ENCODE results near the gene QRICH1. TPM values are rescaled to one million over a fixed set of nuclear protein-coding genes. Genes with fewer than 3 reads are reported as not detected.

The QRICH1 gene
- polyA plus RNA-seq, 3 donors: 9.3 to 150 (median 16.1) TPM

GRCh38 chr3:48989796-48990635, 103.9 kb downstream of the QRICH1 start, which contains the start of gene P4HTM:
Gene P4HTM (plus strand): TSS chr3:48990241. CDS start chr3:48990257, 16 bp downstream.
- no peaks in the 10 kb centered on the region for H3K9me3 ChIP-seq (replicated peaks in 1 of 2; ENCODE audit: control insufficient read depth in 1 of 2, insufficient read depth in 1 of 2, low read length in 2 of 2)
- peak; percentile 22 for TF ChIP-seq CTCF (IDR thresholded peaks at IDR 0.05)
- no peaks in the 10 kb centered on the region for H3K27me3 Mint-ChIP-seq (ENCODE audit: low read depth in 3 of 3)
- DNase-seq: peak; percentile 57 to 74 (median 57)
- peak within 1 kb of the TSS; percentile 83 to 96 (median 96) for H3K4me3 ChIP-seq (replicated peaks in 1 of 3; ENCODE audit: low read depth in 2 of 3, low read length in 3 of 3)
- peaks cover 21 to 27% of the 10 kb centered on the region in 2 donors for H3K4me1 ChIP-seq (ENCODE audit: control insufficient read depth in 1 of 2, insufficient read depth in 2 of 2, low read length in 2 of 2)
- peak within 1 kb of the TSS; percentile 63 to 75 for H3K27ac ChIP-seq (ENCODE audit: low read depth in 1 of 2, low read length in 2 of 2)
- peak within 1 kb of the TSS; percentile 93 to 95 for H3K4me3 Mint-ChIP-seq
- peak within 1 kb of the TSS; percentile 99 for H3K4me2 ChIP-seq (replicated peaks; ENCODE audit: extremely low read depth, low read length, poor library complexity, severe bottlenecking)
- H3K9ac ChIP-seq (ENCODE audit: insufficient read depth, low read length, poor library complexity, severe bottlenecking): peak within 1 kb of the TSS; percentile 82
- intact Hi-C loops (cut with micrococcal nuclease): loop anchor here (2.0 to 10.0 kb wide), 6 partner anchors 17 to 167 kb away; partner anchors contain the start of genes LAMB2 (in 1 of the 2), NDUFAF3 (in 1 of the 2), QRICH1 (in 1 of the 2) and WDR6 (in 1 of the 2)
- peak within 1 kb of the TSS; percentile 82 to 94 (median 91) for H3K27ac Mint-ChIP-seq
- H3K79me2 ChIP-seq (ENCODE audit: insufficient read depth, low read length): peaks cover 23% of the 10 kb centered on the region
- H3K36me3 Mint-ChIP-seq: peaks cover 17 to 29% of the 10 kb centered on the region in 2 donors
- H2AFZ ChIP-seq (ENCODE audit: insufficient read depth, low read depth, low read length, poor library complexity, severe bottlenecking): peak within 1 kb of the TSS; percentile 100
- H3K4me1 Mint-ChIP-seq: peaks cover 27% of the 10 kb centered on the region
- H3K9me3 Mint-ChIP-seq: no peaks in the 10 kb centered on the region
- H3K27me3 ChIP-seq (ENCODE audit: control insufficient read depth in 2 of 2, insufficient read depth in 2 of 2, low read length in 2 of 2): no peaks in the 10 kb centered on the region
- peaks cover 16 to 30% of the 10 kb centered on the region in 2 donors for H3K36me3 ChIP-seq (replicated peaks in 1 of 2; ENCODE audit: control insufficient read depth in 1 of 2, insufficient read depth in 2 of 2, low read length in 2 of 2)
- WGBS (ENCODE audit: insufficient coverage): under 1% methylated on average over 91 of the region's 91 CpGs
- no peaks in the 10 kb centered on the region for H4K20me1 ChIP-seq (ENCODE audit: insufficient read depth, low read length)

GRCh38 chr3:48989126-48989795, 104.6 kb downstream of the QRICH1 start:
- peaks cover 0 to 1% (median 0%) of the 10 kb centered on the region in 3 donors for H3K27me3 Mint-ChIP-seq (ENCODE audit: low read depth in 3 of 3)
- Histone ChIP-seq H4K20me1 (ENCODE audit: insufficient read depth, low read length) (no peaks in the 10 kb centered on the region), H3K4me2 (replicated peaks; ENCODE audit: extremely low read depth, low read length, poor library complexity, severe bottlenecking) (peak overlapping the region; percentile 99), H3K4me1 (ENCODE audit: control insufficient read depth in 1 of 2, insufficient read depth in 2 of 2, low read length in 2 of 2) (peaks cover 21 to 27% of the 10 kb centered on the region in 2 donors), H3K27ac (ENCODE audit: low read depth in 1 of 2, low read length in 2 of 2) (peak overlapping the region; percentile 63 to 75), H3K9me3 (replicated peaks in 1 of 2; ENCODE audit: control insufficient read depth in 1 of 2, insufficient read depth in 1 of 2, low read length in 2 of 2) (no peaks in the 10 kb centered on the region), H3K4me3 (replicated peaks in 1 of 3; ENCODE audit: low read depth in 2 of 3, low read length in 3 of 3) (peak overlapping the region; percentile 83 to 96 (median 96)), H3K79me2 (ENCODE audit: insufficient read depth, low read length) (peaks cover 23% of the 10 kb centered on the region), H3K27me3 (ENCODE audit: control insufficient read depth in 2 of 2, insufficient read depth in 2 of 2, low read length in 2 of 2) (no peaks in the 10 kb centered on the region), H3K36me3 (replicated peaks in 1 of 2; ENCODE audit: control insufficient read depth in 1 of 2, insufficient read depth in 2 of 2, low read length in 2 of 2) (peaks cover 21 to 30% of the 10 kb centered on the region in 2 donors), H2AFZ (ENCODE audit: insufficient read depth, low read depth, low read length, poor library complexity, severe bottlenecking) (peak overlapping the region; percentile 100), H3K9ac (ENCODE audit: insufficient read depth, low read length, poor library complexity, severe bottlenecking) (peak overlapping the region; percentile 82)
- peaks cover 16 to 29% of the 10 kb centered on the region in 2 donors for H3K36me3 Mint-ChIP-seq
- H3K9me3 Mint-ChIP-seq: no peaks in the 10 kb centered on the region
- intact Hi-C loops (cut with micrococcal nuclease): loop anchor here (2.0 to 10.0 kb wide), 5 partner anchors 18 to 168 kb away; partner anchors contain the start of genes LAMB2 (in 1 of the 2), NDUFAF3 (in 1 of the 2), QRICH1 (in 1 of the 2) and WDR6 (in 1 of the 2)
- WGBS (ENCODE audit: insufficient coverage): 2% methylated on average over 18 of the region's 21 CpGs
- peaks cover 33% of the 10 kb centered on the region for H3K4me1 Mint-ChIP-seq
- H3K4me3 Mint-ChIP-seq: peak overlapping the region; percentile 93 to 95
- no peak for TF ChIP-seq CTCF (IDR thresholded peaks at IDR 0.05)
- no peak for DNase-seq
- H3K27ac Mint-ChIP-seq: peak overlapping the region; percentile 82 to 94 (median 91)

All from CD14-positive monocyte (primary cell).